Peyer's patch (tissue), 4 donors: ENCODE measurements around the gene CKMT2. TPM values are rescaled to one million over a fixed set of nuclear protein-coding genes. Genes with fewer than 3 reads are reported as not detected.

Experiments
- DNase-seq, 3 donors: peaks; one replicate each; pipeline ENCODE4 v3.0.0-alpha.2; 2017 to 2019
- H3K27ac ChIP-seq, 4 donors: fragments of 200-600 bp; sonication (generic); one replicate each; pipeline ENCODE4 v1.5.1; 2016 to 2019
- H3K27me3 ChIP-seq, 2 donors: fragments of 200-600 bp; sonication (generic); one replicate each; pipeline ENCODE4 v1.5.1; 2019
- H3K36me3 ChIP-seq, 3 donors: fragments of 200-600 bp; sonication (generic); one replicate each; pipeline ENCODE4 v1.5.1; 2016 to 2019
- H3K4me1 ChIP-seq, 4 donors: fragments of 200-600 bp; sonication (generic); one replicate each; pipeline ENCODE4 v1.5.1; 2016 to 2019
- H3K4me3 ChIP-seq, 4 donors: fragments of 200-600 bp; sonication (generic); 1 replicate in 3 of 4; 2 replicates in 1 of 4; pipeline ENCODE4 v1.5.1; 2016 to 2019; ENCODE audit warnings: mild to moderate bottlenecking in 1 of 4
- H3K9me3 ChIP-seq, 4 donors: fragments of 200-600 bp; sonication (generic); one replicate each; pipeline ENCODE4 v1.5.1; 2016 to 2019; ENCODE audit warnings: mild to moderate bottlenecking in 1 of 4
- CTCF ChIP-seq, 6 experiments: fragments of 450-650 bp in 4 of 6; fragments of 200-600 bp in 2 of 6; sonication (generic) in 1 of 6; IDR thresholded peaks; one replicate each; pipeline ENCODE4 v1.5.1; 2017 to 2019; ENCODE audit warnings: antibody characterized with exemption in 6 of 6, mild to moderate bottlenecking in 3 of 6, moderate library complexity in 1 of 6
- POLR2A ChIP-seq, 2 donors: fragments of 450-650 bp; IDR thresholded peaks; one replicate each; pipeline ENCODE4 v1.5.1; 2017; ENCODE audit warnings: antibody characterized with exemption in 2 of 2, mild to moderate bottlenecking in 2 of 2, moderate library complexity in 2 of 2
- total RNA-seq, 4 donors: library from RNA; depleted of rRNA; stranded (reverse); fragments of >200 nt; gene quantifications; one replicate each; pipeline ENCODE4 v1.1.0, GENCODE V29; 2016

Gene CKMT2
- total RNA-seq, 4 donors from 2014 or later, result 1.1 to 10.6 (median 3.8) TPM

GRCh38 chr5:81242906-81243436 lies 9.8 kb downstream of the CKMT2 start:
- Histone ChIP-seq H3K4me3 (no peak overlapping the region), H3K4me1 (no peaks in the 10 kb centered on the region), H3K27me3 (no peaks in the 10 kb centered on the region), H3K36me3 (no peaks in the 10 kb centered on the region), H3K27ac (no peak overlapping the region), H3K9me3 (no peaks in the 10 kb centered on the region)
- TF ChIP-seq CTCF (IDR thresholded peaks at IDR 0.05) (no peak), POLR2A (IDR thresholded peaks at IDR 0.05) (no peak)
- DNase-seq, result no peak

- Histone ChIP-seq H3K9me3 (no peaks in the 10 kb centered on the region), H3K27me3 (no peaks in the 10 kb centered on the region), H3K4me3 (no peak overlapping the region), H3K27ac (no peak overlapping the region), H3K36me3 (no peaks in the 10 kb centered on the region), H3K4me1 (no peaks in the 10 kb centered on the region)
- DNase-seq, result no peak
- TF ChIP-seq CTCF (IDR thresholded peaks at IDR 0.05), result no peak
- TF ChIP-seq POLR2A (IDR thresholded peaks at IDR 0.05), result no peak
These were observed 11.3 kb downstream of the CKMT2 start for GRCh38 chr5:81244451-81244850.

- H3K36me3 ChIP-seq, result no peaks in the 10 kb centered on the region
- no peaks in the 10 kb centered on the region for H3K27me3 ChIP-seq
- TF ChIP-seq CTCF (IDR thresholded peaks at IDR 0.05), result no peak
- no peak for TF ChIP-seq POLR2A (IDR thresholded peaks at IDR 0.05)
- no peak for DNase-seq
- no peak overlapping the region for H3K27ac ChIP-seq
- no peaks in the 10 kb centered on the region for H3K9me3 ChIP-seq
- no peaks in the 10 kb centered on the region for H3K4me1 ChIP-seq
- no peak overlapping the region for H3K4me3 ChIP-seq
These were observed 12.7 kb downstream of the CKMT2 start for GRCh38 chr5:81245871-81246235.

GRCh38 chr5:81246697-81247096 lies 13.6 kb downstream of the CKMT2 start:
- no peak overlapping the region for H3K4me3 ChIP-seq
- no peak overlapping the region for H3K27ac ChIP-seq
- no peak for TF ChIP-seq CTCF (IDR thresholded peaks at IDR 0.05)
- TF ChIP-seq POLR2A (IDR thresholded peaks at IDR 0.05), result no peak
- no peak for DNase-seq
- H3K4me1 ChIP-seq, result no peaks in the 10 kb centered on the region
- no peaks in the 10 kb centered on the region for H3K36me3 ChIP-seq
- H3K9me3 ChIP-seq, result no peaks in the 10 kb centered on the region
- no peaks in the 10 kb centered on the region for H3K27me3 ChIP-seq

GRCh38 chr5:81247441-81247972 lies 14.4 kb downstream of the CKMT2 start:
- no peaks in the 10 kb centered on the region for H3K36me3 ChIP-seq
- H3K9me3 ChIP-seq, result no peaks in the 10 kb centered on the region
- H3K4me1 ChIP-seq, result no peaks in the 10 kb centered on the region
- no peak for DNase-seq
- no peak overlapping the region for H3K27ac ChIP-seq
- no peaks in the 10 kb centered on the region for H3K27me3 ChIP-seq
- H3K4me3 ChIP-seq, result no peak overlapping the region
- TF ChIP-seq CTCF (IDR thresholded peaks at IDR 0.05) (no peak), POLR2A (IDR thresholded peaks at IDR 0.05) (no peak)

GRCh38 chr5:81249240-81249639 lies 16.1 kb downstream of the CKMT2 start:
- Histone ChIP-seq H3K27ac (no peak overlapping the region), H3K36me3 (no peaks in the 10 kb centered on the region), H3K4me1 (no peaks in the 10 kb centered on the region), H3K27me3 (no peaks in the 10 kb centered on the region), H3K4me3 (no peak overlapping the region), H3K9me3 (no peaks in the 10 kb centered on the region)
- no peak for DNase-seq
- TF ChIP-seq CTCF (IDR thresholded peaks at IDR 0.05), result no peak
- TF ChIP-seq POLR2A (IDR thresholded peaks at IDR 0.05), result no peak
